Inflammatory macrophage treated with lipopolysaccharide for 4 hours (primary cell): ENCODE measurements around the gene FILIP1L.

Experiments
- DNase-seq: peaks from one replicate; pipeline ENCODE4 v3.0.0-alpha.2; 2020

The FILIP1L gene

DNA sequence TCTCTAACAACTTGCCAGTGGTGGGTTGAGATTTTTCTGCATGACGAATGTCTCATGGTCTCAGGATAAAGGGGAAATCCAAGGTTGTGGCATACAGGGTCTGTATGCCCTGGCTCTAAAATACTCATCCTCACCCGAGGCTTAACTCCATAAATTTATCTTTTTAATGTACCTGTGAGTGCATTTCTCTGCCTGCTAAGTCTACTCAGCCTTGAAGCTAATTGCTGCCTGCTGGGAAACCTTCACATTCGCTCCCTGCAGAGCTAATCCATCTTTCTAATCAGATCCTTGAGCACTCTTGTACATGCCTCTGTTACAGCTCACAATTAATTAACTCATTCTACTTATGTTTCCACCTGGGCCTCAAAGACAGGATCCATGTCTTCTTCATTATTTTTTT, 202.9 kb downstream of the FILIP1L start:
- no peak for DNase-seq

DNA sequence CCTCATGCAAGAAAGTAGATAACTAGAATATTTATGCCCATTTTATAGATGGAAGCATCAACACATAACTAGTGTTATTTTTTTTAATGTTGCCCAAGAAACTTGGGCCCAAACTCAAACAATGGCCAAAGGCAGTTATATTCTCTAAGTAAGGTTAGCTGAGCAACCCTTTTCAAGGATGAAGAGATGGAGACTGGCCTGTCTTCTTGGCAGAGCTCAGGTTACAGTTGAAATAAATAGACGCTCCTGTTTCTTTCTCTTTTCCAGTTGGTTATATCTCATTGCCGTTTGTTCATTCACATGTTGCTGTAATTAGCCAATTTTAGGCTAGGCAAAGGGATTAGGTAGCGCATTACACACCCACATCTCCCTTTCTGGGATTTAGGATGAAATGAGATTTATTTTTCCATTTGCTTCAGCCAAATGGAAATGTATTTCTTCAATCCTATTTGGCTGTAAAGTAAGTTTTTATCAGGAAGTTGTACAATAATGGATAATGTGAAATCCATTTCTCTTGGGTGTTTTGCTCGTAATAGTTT, 203.5 kb downstream of the FILIP1L start:
- DNase-seq = no peak

DNA sequence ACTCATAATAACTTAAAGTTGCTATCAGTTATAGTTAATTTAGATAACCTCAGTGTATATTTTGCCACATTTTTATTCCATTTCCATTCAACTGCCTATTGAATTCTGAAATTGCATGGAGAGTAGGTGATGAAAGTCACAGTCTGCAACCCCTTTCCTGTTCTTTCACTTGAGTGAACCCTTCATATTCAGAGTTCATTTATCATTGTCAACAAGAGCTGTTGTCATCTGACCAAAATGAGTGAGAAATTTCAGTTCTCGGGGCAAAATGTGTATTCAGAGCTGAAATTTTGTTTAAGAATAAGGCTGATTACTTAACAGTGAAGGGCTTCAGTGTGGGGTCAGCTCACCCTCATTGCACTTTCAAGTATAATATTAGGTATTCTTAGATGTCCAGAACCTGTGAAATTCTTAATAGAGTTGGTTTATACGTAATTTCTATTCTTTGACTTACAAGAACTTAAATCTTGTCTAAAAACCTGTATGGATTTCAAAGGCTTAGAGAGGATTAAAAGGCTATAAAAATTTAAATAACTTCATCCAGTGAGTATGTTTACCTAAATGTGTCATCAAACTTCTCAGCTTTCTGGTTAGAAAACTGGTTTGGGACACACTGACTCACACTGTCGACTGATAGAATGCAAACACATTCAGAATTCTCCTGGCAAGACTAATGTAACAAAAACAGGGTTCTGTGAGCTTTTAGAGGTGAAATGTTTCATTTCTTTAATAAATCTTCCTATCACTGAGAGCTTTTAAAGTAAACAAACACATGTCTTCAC, 204.4 kb downstream of the FILIP1L start:
- DNase-seq = no peak

GRCh38 chr3:99907959-99908544, 206.2 kb downstream of the FILIP1L start:
- DNase-seq = no peak

DNA sequence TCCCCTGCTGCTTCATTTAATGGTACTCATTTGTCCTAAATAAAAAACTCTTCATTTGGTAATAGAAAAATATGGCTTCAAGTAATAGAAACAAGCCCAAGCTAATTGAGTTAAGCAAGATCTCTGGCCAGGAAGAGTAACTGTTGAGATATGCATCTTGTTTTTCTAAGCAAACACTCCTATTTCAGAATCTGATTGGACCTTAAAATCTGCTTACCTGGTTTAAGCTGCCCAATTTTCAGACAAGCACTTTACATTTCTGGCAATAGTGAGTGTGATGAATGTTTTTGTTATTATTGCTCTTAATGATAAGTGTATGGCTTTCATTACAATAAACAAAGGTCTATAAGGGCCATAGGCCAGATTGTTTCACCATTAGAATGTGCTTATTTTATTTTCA, 210.4 kb downstream of the FILIP1L start:
- DNase-seq = no peak

GRCh38 chr3:99902091-99902490, 212.2 kb downstream of the FILIP1L start:
- DNase-seq = peak; percentile 51

GRCh38 chr3:99901200-99901926, 212.9 kb downstream of the FILIP1L start:
- peak; percentile 97 for DNase-seq

- DNase-seq = no peak
Observed at GRCh38 chr3:99900248-99900647, 214.1 kb downstream of the FILIP1L start.

- DNase-seq = no peak
Observed at GRCh38 chr3:99899603-99900002, 214.7 kb downstream of the FILIP1L start.

DNA sequence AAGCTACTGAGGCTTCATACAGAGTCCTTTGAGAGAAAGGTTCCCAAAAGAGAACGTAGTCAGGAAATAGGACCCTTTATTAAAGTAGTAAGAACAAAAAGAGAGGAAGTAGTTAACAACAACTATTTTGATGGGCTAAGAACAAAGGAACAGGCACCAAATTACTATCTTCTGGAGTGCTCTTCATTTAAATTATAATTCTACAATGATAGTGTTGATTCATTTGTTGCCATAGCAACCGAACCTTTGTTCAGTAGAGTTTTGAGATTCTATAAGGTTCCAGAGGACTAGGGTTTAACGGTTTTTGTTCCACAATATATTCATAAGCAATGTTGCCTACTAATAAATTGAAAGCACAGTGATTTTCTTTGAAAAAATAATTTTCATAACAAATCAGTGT, 217.8 kb downstream of the FILIP1L start:
- DNase-seq = no peak

DNA sequence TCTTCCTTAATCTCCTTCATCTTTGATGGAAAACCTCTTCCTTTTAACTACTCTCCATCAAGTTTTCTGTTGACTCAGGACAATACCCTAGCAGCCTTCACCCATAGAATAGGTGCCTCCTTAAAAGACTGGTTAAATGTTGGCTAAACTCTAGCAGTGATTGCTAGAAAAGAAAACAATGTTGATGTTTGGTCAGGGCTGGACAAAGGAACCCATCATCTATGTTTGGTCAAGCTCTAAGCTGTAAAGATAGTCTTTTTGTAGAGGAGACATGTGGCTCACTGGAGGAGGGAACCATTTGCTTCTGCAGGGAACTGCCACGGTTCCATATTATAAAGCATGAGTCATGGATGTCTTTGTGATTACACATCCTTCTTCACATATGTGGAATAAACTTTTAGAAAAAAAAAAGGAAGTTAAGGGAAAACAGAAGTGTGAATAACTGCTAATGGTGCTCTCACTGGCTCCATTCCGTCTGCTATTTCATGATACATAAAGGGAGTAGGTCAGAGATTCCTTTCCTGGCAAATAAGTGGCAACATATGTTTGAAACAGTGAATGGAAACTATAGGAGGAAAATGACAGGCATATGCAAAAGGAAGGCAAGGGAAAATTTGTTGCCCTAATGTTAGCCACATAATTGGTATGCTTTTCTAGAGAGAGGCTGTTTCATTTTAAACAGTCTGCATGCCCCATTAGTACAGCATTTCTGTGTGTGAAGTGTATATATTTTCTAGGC, 218.4 kb downstream of the FILIP1L start:
- peak; percentile 96 for DNase-seq

DNA sequence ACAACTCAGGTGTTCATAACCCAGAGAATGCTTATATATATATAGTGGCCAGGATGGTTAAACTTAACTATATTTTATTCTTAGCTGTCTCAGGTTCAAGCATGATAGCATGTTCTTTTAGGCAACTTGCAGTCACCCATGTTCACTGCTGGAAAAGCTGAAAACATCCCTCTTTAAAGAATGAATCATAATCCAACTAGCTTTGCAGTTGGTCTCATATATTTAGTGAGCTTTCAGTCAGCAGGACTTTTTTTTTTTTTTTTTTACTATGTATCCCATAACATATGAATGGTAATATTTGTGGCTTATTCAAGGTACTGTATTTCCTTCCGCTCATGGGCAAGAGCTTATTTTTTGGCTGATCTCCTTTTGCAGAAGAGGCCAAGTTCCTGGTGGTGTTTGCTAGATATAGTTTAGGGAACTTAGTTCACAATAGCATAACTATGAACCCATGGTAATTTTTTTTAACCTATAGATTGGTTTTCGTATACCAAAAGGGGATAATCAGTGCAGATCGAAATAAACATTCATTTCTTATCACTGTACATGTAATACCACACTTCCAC, 219.1 kb downstream of the FILIP1L start:
- DNase-seq = peak; percentile 24

- no peak for DNase-seq
Observed at GRCh38 chr3:99892332-99892731, 222.0 kb downstream of the FILIP1L start.

DNA sequence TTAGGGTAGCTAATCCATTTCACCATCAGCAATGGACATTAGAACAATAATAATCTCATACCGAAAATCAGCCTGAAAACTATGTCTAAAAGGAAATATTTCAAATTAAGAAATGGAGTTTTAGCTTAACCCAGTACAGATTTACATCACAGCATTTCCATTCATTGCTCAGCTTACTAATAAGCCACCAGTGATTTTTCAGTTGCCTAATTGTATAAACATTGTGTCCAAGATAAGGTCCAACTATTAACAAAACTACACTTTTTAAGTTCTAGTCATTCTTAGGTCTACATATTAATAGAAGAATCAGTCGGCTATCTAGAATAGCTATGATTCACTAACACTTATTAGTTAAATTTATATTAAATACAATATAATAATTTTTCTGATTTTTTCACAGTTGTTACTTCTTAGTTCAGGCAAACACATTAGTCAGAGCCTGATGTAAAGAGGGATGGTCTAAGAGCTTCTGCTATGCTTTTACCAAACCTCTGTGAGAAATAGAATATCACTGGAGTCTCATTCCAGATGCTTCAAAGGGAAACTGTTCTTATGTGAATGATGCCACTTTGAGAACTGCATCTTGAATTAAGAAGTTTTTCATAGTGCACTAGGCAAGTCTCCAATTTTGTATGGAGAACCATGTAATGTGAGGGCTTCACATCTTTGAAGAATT, 222.6 kb downstream of the FILIP1L start:
- DNase-seq = no peak

- no peak for DNase-seq
Observed at GRCh38 chr3:99885851-99886250, 228.4 kb downstream of the FILIP1L start.

- no peak for DNase-seq
Observed at GRCh38 chr3:99885085-99885484, 229.2 kb downstream of the FILIP1L start.

DNA sequence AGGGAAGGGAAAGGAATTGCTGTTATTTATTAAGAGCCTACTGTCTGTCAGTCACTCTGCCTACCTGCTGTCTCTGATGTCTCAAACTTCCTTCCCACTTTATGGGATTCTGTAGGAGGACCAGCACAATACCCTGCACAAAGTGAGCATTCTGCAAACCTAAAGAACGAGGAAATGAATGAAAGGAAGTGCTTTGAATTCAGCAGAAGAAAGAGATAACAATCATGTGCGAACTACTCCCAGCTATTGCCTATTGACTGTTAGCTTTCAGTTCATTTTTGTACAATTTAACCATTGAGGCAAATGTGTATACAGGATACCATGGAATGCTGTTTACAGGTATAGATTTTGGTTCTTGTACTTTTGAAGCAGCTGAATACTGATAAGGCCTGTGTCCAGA, 229.8 kb downstream of the FILIP1L start:
- no peak for DNase-seq

GRCh38 chr3:99883693-99884092, 230.6 kb downstream of the FILIP1L start:
- DNase-seq = no peak

GRCh38 chr3:99883138-99883461, 231.2 kb downstream of the FILIP1L start:
- DNase-seq = no peak

GRCh38 chr3:99882436-99883137, 231.7 kb downstream of the FILIP1L start:
- DNase-seq = no peak

DNA sequence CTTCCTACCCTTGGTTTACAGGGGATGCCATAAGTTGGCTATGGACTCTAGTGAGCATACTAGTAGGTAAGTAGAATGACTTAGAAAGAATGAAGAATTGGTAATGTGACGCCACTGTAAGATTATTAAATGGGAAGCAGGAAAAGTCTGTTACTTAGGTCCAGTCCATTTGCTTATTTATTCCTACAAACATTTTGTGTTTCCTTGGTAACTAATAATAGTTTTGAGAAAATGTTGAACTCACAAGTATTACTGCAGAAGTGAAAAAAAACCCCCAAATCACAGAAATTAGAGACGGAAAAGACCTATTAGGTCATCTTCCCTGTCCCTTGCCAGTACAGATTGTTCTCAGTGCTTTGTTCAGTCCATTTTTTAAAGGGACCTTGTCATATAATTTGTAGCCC, 233.2 kb downstream of the FILIP1L start:
- DNase-seq = peak; percentile 56

DNA sequence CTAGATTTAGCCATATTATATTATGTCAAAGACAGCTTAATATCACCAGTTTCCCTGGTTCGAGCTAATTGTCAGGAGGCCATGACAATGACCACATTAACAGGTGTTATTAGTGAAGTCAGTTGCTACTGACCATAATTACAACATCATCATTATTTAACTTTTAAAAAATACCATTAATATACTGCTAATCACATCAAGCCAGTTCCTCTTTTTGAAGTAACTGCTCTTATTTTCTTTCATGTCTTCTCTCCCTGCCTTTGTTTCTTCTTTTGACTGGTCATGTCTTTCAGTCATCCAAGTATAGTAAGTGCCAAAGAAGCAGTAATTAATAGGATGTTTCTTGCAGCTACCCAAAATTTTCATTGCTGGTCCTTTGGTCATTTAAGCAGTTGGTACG, 235.0 kb downstream of the FILIP1L start:
- DNase-seq = no peak
